IPS DF 6.9 (cell line): ENCODE data around the gene RAD50.

ENCODE experiments used
- DNase-seq: peaks from one replicate; pipeline ENCODE4 v3.0.0-alpha.2; 2013; ENCODE audit warnings: low read depth, low spot score
- H3K27ac ChIP-seq: one replicate; pipeline ENCODE4 v1.5.1; 2013; ENCODE audit warnings: low read length, control low read depth
- H3K27me3 ChIP-seq: 2 replicates; pipeline ENCODE4 v1.6.1; 2013; ENCODE audit warnings: mild to moderate bottlenecking, low read length; ENCODE audit not compliant: control insufficient read depth, insufficient read depth
- H3K36me3 ChIP-seq: 2 replicates; pipeline ENCODE4 v1.6.1; 2013; ENCODE audit warnings: low read length; ENCODE audit not compliant: control insufficient read depth, insufficient read depth
- H3K4me1 ChIP-seq: 2 replicates; pipeline ENCODE4 v1.6.1; 2013; ENCODE audit warnings: low read length; ENCODE audit not compliant: control insufficient read depth, insufficient read depth
- H3K4me3 ChIP-seq: 2 replicates; pipeline ENCODE4 v1.5.1; 2013; ENCODE audit warnings: mild to moderate bottlenecking, low read length
- H3K9me3 ChIP-seq: 2 replicates; pipeline ENCODE4 v1.6.1; 2013; ENCODE audit warnings: low read length, inconsistent platforms; ENCODE audit not compliant: control insufficient read depth, insufficient read depth
- WGBS: extraction: QIAGEN DNeasy Blood & Tissue Kit; methylation state at CpG from one replicate; pipeline ENCODE4 v1.1.7; 2013; ENCODE audit warnings: mixed read lengths, missing lambda C conversion rate; ENCODE audit not compliant: insufficient read length, insufficient coverage; 5-methylcytosine and 5-hydroxymethylcytosine counted together

Gene RAD50

GRCh38 chr5:132594170-132594569, 37.4 kb downstream of the RAD50 start:
- DNase-seq, result no peak
- no peaks in the 10 kb centered on the region for H3K4me1 ChIP-seq
- no peaks in the 10 kb centered on the region for H3K27me3 ChIP-seq
- no CpG with 5 or more reads among the region's 3 CpGs for WGBS
- H3K36me3 ChIP-seq, result peaks cover 5% of the 10 kb centered on the region; the same call in 1 of the 2 replicates
- H3K4me3 ChIP-seq, result no peak overlapping the region
- no peak overlapping the region for H3K27ac ChIP-seq
- H3K9me3 ChIP-seq, result no peaks in the 10 kb centered on the region

GRCh38 chr5:132595624-132596023, 38.8 kb downstream of the RAD50 start:
- H3K9me3 ChIP-seq, result no peaks in the 10 kb centered on the region
- no peaks in the 10 kb centered on the region for H3K4me1 ChIP-seq
- H3K36me3 ChIP-seq, result peaks cover 5% of the 10 kb centered on the region; the same call in 1 of the 2 replicates
- no peak for DNase-seq
- no CpG with 5 or more reads among the region's 5 CpGs for WGBS
- no peak overlapping the region for H3K27ac ChIP-seq
- no peaks in the 10 kb centered on the region for H3K27me3 ChIP-seq
- no peak overlapping the region for H3K4me3 ChIP-seq

- H3K27ac ChIP-seq, result no peak overlapping the region
These were observed 44.4 kb downstream of the RAD50 start for GRCh38 chr5:132601071-132601728.

GRCh38 chr5:132607095-132607494, 50.3 kb downstream of the RAD50 start:
- H3K27ac ChIP-seq, result no peak overlapping the region
- H3K4me3 ChIP-seq, result no peak overlapping the region
- no CpG with 5 or more reads among the region's 3 CpGs for WGBS
- DNase-seq, result no peak
- no peaks in the 10 kb centered on the region; the same call in 1 of the 2 replicates for H3K36me3 ChIP-seq
- no peaks in the 10 kb centered on the region for H3K27me3 ChIP-seq
- H3K9me3 ChIP-seq, result no peaks in the 10 kb centered on the region
- H3K4me1 ChIP-seq, result no peaks in the 10 kb centered on the region

More at GRCh38 chr5:132601071-132601728, 44.4 kb downstream of the RAD50 start:
- Histone ChIP-seq H3K36me3 (peaks cover 5% of the 10 kb centered on the region; the same call in 1 of the 2 replicates), H3K27me3 (no peaks in the 10 kb centered on the region), H3K9me3 (no peaks in the 10 kb centered on the region), H3K4me3 (no peak overlapping the region), H3K4me1 (no peaks in the 10 kb centered on the region)
- no peak for DNase-seq
- no CpG with 5 or more reads among the region's 8 CpGs for WGBS

- Histone ChIP-seq H3K36me3 (no peaks in the 10 kb centered on the region), H3K27me3 (no peaks in the 10 kb centered on the region), H3K4me1 (no peaks in the 10 kb centered on the region), H3K9me3 (no peaks in the 10 kb centered on the region), H3K27ac (no peak overlapping the region), H3K4me3 (no peak overlapping the region)
- WGBS, result no CpG with 5 or more reads among the region's 5 CpGs
- no peak for DNase-seq
These were observed 51.3 kb downstream of the RAD50 start for GRCh38 chr5:132608107-132608506.

GRCh38 chr5:132611965-132612364, 55.2 kb downstream of the RAD50 start:
- Histone ChIP-seq H3K4me3 (no peak overlapping the region), H3K27me3 (no peaks in the 10 kb centered on the region), H3K4me1 (no peaks in the 10 kb centered on the region), H3K36me3 (no peaks in the 10 kb centered on the region), H3K9me3 (no peaks in the 10 kb centered on the region), H3K27ac (no peak overlapping the region)
- no peak for DNase-seq
- no CpG with 5 or more reads among the region's 2 CpGs for WGBS

- DNase-seq, result no peak
- H3K27ac ChIP-seq, result no peak overlapping the region
- no peaks in the 10 kb centered on the region for H3K9me3 ChIP-seq
- no CpG with 5 or more reads among the region's 1 CpG for WGBS
- H3K27me3 ChIP-seq, result no peaks in the 10 kb centered on the region
- H3K4me3 ChIP-seq, result no peak overlapping the region
- no peaks in the 10 kb centered on the region for H3K4me1 ChIP-seq
- H3K36me3 ChIP-seq, result no peaks in the 10 kb centered on the region
These were observed 56.1 kb downstream of the RAD50 start for GRCh38 chr5:132612846-132613245.

- H3K36me3 ChIP-seq, result no peaks in the 10 kb centered on the region
- DNase-seq, result no peak
These were observed 64.9 kb downstream of the RAD50 start for GRCh38 chr5:132621699-132622098.

GRCh38 chr5:132622608-132623007, 65.8 kb downstream of the RAD50 start:
- Histone ChIP-seq H3K27ac (no peak overlapping the region), H3K27me3 (no peaks in the 10 kb centered on the region), H3K9me3 (no peaks in the 10 kb centered on the region), H3K4me1 (no peaks in the 10 kb centered on the region), H3K4me3 (no peak overlapping the region), H3K36me3 (no peaks in the 10 kb centered on the region)
- DNase-seq, result no peak

More at GRCh38 chr5:132621699-132622098, 64.9 kb downstream of the RAD50 start:
- no peaks in the 10 kb centered on the region for H3K27me3 ChIP-seq
- H3K4me3 ChIP-seq, result no peak overlapping the region
- no peaks in the 10 kb centered on the region for H3K4me1 ChIP-seq
- no peaks in the 10 kb centered on the region for H3K9me3 ChIP-seq
- H3K27ac ChIP-seq, result no peak overlapping the region

- WGBS, result no CpG with 5 or more reads among the region's 2 CpGs
- no peak for DNase-seq
- Histone ChIP-seq H3K4me3 (no peak overlapping the region), H3K9me3 (no peaks in the 10 kb centered on the region), H3K27ac (no peak overlapping the region), H3K27me3 (no peaks in the 10 kb centered on the region; the same call in 1 of the 2 replicates), H3K36me3 (no peaks in the 10 kb centered on the region), H3K4me1 (no peaks in the 10 kb centered on the region)
These were observed 70.7 kb downstream of the RAD50 start for GRCh38 chr5:132627470-132627869.

- Histone ChIP-seq H3K36me3 (no peaks in the 10 kb centered on the region), H3K27me3 (no peaks in the 10 kb centered on the region; the same call in 1 of the 2 replicates), H3K27ac (no peak overlapping the region), H3K4me1 (no peaks in the 10 kb centered on the region), H3K9me3 (no peaks in the 10 kb centered on the region), H3K4me3 (no peak overlapping the region)
- WGBS, result no CpG with 5 or more reads among the region's 2 CpGs
- no peak for DNase-seq
These were observed 72.0 kb downstream of the RAD50 start for GRCh38 chr5:132628814-132629213.
